Fibroblast of lung (primary cell): ENCODE results near the gene STRBP.

ENCODE experiments used
- CTCF ChIP-seq, 2 donors: IDR thresholded peaks in 1 of 2; conservative IDR thresholded peaks in 1 of 2; 1 replicate in 1 of 2; 2 replicates in 1 of 2; pipeline ENCODE4 v1.5.1; 2011 to 2012; ENCODE audit warnings: low read length in 2 of 2, control low read depth in 1 of 2, inconsistent platforms in 1 of 2, low read depth in 1 of 2, mild to moderate bottlenecking in 1 of 2
- EZH2 ChIP-seq: IDR thresholded peaks from 2 replicates; pipeline ENCODE4 v1.5.1; 2012; ENCODE audit warnings: low read length, control low read depth, mild to moderate bottlenecking; ENCODE audit errors: missing control alignments

GRCh38 chr9:123115146-123115913, 153.1 kb downstream of the STRBP start:
- TF ChIP-seq CTCF (conservative IDR thresholded peaks at IDR 0.05 in 1 of 2, IDR thresholded peaks at IDR 0.05 in 1 of 2; ENCODE audit: low read depth in 1 of 2, low read length in 2 of 2) (no peak), EZH2 (no peak)
